DOHH2 (cell line): ENCODE data around the gene RNF123.
"Not testable (repeated sequence)": the region's sequence is repeated elsewhere in the genome, so short reads cannot be mapped to it uniquely, and the experiment has no call there.

Experiments
- CTCF ChIP-seq: fragments of 200-600 bp; sonication (generic); IDR thresholded peaks from one replicate; pipeline ENCODE4 v1.5.1; 2014; ENCODE audit warnings: antibody characterized with exemption, mild to moderate bottlenecking, low read depth, low read length; ENCODE audit not compliant: poor library complexity, severe bottlenecking
- EZH2phosphoT487 ChIP-seq: fragments of 200-600 bp; sonication (generic); IDR thresholded peaks from 2 replicates; pipeline ENCODE4 v1.6.1; 2017; ENCODE audit warnings: borderline replicate concordance, mild to moderate bottlenecking, antibody characterized with exemption, low read length, moderate library complexity, mixed read lengths

GRCh38 chr3:49687424-49687795 is 1.9 kb upstream of the RNF123 start:
- TF ChIP-seq EZH2phosphoT487, CTCF: not testable (repeated sequence)
